Adrenal gland (tissue), 12 donors: ENCODE data around the gene ERVFRD-1. TPM values are rescaled to one million over a fixed set of nuclear protein-coding genes. Genes with fewer than 3 reads are reported as not detected.

Source experiments
- DNase-seq, 7 donors: peaks; one replicate each; pipeline ENCODE4 v3.0.0-alpha.2; 2019 to 2020
- H3K27ac ChIP-seq, 5 donors: fragments of 200-600 bp; sonication (generic) in 4 of 5; 1 replicate in 3 of 5; 2 replicates in 2 of 5; pipeline versions ENCODE4 v1.5.1 to v1.8.0; 2016 to 2020; ENCODE audit warnings: mild to moderate bottlenecking in 1 of 5
- H3K27me3 ChIP-seq: fragments of 200-600 bp; 2 replicates; pipeline ENCODE4 v1.8.0; 2021
- H3K36me3 ChIP-seq, 2 donors: fragments of 200-600 bp; replicated peaks in 1 of 2; 1 replicate in 1 of 2; 2 replicates in 1 of 2; pipeline versions ENCODE4 v1.5.1 to v1.8.0; 2018 to 2022
- H3K4me1 ChIP-seq, 2 donors: fragments of 200-600 bp; replicated peaks in 1 of 2; 1 replicate in 1 of 2; 2 replicates in 1 of 2; pipeline versions ENCODE4 v1.5.1 to v1.8.0; 2018 to 2021
- H3K4me3 ChIP-seq, 4 donors: fragments of 200-600 bp; sonication (generic) in 3 of 4; one replicate each; pipeline ENCODE4 v1.5.1; 2016 to 2018
- H3K9me3 ChIP-seq, 3 donors: fragments of 200-600 bp; sonication (generic) in 1 of 3; replicated peaks in 1 of 3; 1 replicate in 2 of 3; 2 replicates in 1 of 3; pipeline versions ENCODE4 v1.5.1 to v1.8.0; 2016 to 2021
- POLR2A ChIP-seq, 2 donors: fragments of 450-650 bp; IDR thresholded peaks; one replicate each; pipeline ENCODE4 v1.6.1; 2017; ENCODE audit warnings: antibody characterized with exemption in 2 of 2, mild to moderate bottlenecking in 2 of 2, moderate library complexity in 1 of 2
- WGBS, 4 donors: extraction: QIAGEN DNeasy Blood & Tissue Kit in 2 of 4; methylation state at CpG; one replicate each; pipeline versions ENCODE4 v1.1.5 to v1.1.7; 2013 to 2017; 5-methylcytosine and 5-hydroxymethylcytosine counted together
- intact Hi-C, 2 donors: fragments of 100-400 bp; cut with DNase I; formaldehyde crosslinking; loops; one replicate each; pipeline versions ENCODE4 v1.14.1 to v1.15.0; 2022 to 2023
- polyA plus RNA-seq, 3 donors: library from polyadenylated mRNA; stranded (reverse); fragments of 200-250 nt in 2 of 3; fragments of 350-450 nt in 1 of 3; fragmentation: Illumina TruSeq in 1 of 3; extraction: RNeasy Lipid Tissue Mini Kit (QIAGEN cat#74804) in 1 of 3; gene quantifications; one replicate each; pipeline ENCODE4 v1.2.3, GENCODE V29; 2013 to 2014
- total RNA-seq, 9 donors: library from RNA; depleted of rRNA in 4 of 9; stranded (reverse); fragments of >200 nt in 4 of 9; fragments of 120-200 nt in 1 of 9; fragmentation: NEBNext Ultra II Directional in 1 of 9; extraction: Animal tissue kit (Norgen Biotek cat#: 25700) in 1 of 9; gene quantifications; one replicate each; pipeline versions ENCODE4 v1.1.0 to v1.2.4, GENCODE V29; 2013 to 2023
- TF ChIP-seq, protein P1 (sequence below), 6 experiments: fragments of 450-650 bp in 4 of 6; fragments of 200-600 bp in 2 of 6; sonication (generic) in 1 of 6; IDR thresholded peaks; 1 replicate in 5 of 6; 2 replicates in 1 of 6; pipeline versions ENCODE4 v1.5.1 to v1.8.0; 2016 to 2021; ENCODE audit warnings: antibody characterized with exemption in 6 of 6, mild to moderate bottlenecking in 2 of 6, moderate library complexity in 1 of 6
- donor health status: healthy with polysubstance abuse.
- donor health status: Bipolar disorder and iron deficiency.
- donor health status: DM: yes; HTN: yes; CAD: no.
- donor health status: DM: no; HTN: no; CAD: no.
- donor health status: DM: no; HTN: no; CAD: no.
- donor health status: DM: yes; HTN: yes; CAD: no.

The ERVFRD-1 gene
- total and polyA plus RNA-seq, 12 donors: 0.07 to 1.7 (median 0.75) TPM; not detected in 1

DNA sequence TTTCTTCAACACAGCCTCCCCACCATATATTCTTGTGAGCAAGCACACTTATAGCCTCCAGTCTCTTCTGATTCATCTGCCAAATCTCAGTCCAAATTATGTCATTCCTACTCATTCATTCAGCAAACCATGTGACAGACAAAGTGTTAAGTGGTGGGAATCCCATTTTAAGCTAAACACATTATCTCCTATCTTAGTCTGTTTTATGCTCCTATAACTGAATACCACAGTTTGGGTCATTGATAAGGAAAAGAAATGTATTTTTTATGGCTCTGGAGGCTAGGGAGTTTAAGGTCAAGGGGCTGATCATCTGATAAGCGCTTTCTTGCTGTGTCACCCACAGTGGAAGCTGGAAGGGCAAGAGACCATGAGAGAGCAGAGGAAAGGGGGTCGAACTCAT is 41.8 kb downstream of the ERVFRD-1 start:
- H3K9me3 ChIP-seq: no peaks in the 10 kb centered on the region
- 40 to 64% (median 46%) methylated on average over 2 of the region's 2 CpGs for WGBS, 4 donors
- no peak overlapping the region for H3K4me3 ChIP-seq
- H3K4me1 ChIP-seq: no peaks in the 10 kb centered on the region
- no peaks in the 10 kb centered on the region for H3K36me3 ChIP-seq
- no peaks in the 10 kb centered on the region for H3K27me3 ChIP-seq
- intact Hi-C loops: loop anchor here (5.0 kb wide), 3 partner anchors 112 to 587 kb away; no protein-coding TSS in a partner anchor
- DNase-seq: no peak
- no peak overlapping the region for H3K27ac ChIP-seq
- TF ChIP-seq, protein P1, sequence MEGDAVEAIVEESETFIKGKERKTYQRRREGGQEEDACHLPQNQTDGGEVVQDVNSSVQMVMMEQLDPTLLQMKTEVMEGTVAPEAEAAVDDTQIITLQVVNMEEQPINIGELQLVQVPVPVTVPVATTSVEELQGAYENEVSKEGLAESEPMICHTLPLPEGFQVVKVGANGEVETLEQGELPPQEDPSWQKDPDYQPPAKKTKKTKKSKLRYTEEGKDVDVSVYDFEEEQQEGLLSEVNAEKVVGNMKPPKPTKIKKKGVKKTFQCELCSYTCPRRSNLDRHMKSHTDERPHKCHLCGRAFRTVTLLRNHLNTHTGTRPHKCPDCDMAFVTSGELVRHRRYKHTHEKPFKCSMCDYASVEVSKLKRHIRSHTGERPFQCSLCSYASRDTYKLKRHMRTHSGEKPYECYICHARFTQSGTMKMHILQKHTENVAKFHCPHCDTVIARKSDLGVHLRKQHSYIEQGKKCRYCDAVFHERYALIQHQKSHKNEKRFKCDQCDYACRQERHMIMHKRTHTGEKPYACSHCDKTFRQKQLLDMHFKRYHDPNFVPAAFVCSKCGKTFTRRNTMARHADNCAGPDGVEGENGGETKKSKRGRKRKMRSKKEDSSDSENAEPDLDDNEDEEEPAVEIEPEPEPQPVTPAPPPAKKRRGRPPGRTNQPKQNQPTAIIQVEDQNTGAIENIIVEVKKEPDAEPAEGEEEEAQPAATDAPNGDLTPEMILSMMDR (IDR thresholded peaks at IDR 0.05): no peak
- TF ChIP-seq POLR2A (IDR thresholded peaks at IDR 0.05): no peak

GRCh38 chr6:11067348-11067747 is 44.2 kb downstream of the ERVFRD-1 start:
- intact Hi-C loops: loop anchor here (5.0 kb wide), 3 partner anchors 110 to 585 kb away; no protein-coding TSS in a partner anchor

DNA sequence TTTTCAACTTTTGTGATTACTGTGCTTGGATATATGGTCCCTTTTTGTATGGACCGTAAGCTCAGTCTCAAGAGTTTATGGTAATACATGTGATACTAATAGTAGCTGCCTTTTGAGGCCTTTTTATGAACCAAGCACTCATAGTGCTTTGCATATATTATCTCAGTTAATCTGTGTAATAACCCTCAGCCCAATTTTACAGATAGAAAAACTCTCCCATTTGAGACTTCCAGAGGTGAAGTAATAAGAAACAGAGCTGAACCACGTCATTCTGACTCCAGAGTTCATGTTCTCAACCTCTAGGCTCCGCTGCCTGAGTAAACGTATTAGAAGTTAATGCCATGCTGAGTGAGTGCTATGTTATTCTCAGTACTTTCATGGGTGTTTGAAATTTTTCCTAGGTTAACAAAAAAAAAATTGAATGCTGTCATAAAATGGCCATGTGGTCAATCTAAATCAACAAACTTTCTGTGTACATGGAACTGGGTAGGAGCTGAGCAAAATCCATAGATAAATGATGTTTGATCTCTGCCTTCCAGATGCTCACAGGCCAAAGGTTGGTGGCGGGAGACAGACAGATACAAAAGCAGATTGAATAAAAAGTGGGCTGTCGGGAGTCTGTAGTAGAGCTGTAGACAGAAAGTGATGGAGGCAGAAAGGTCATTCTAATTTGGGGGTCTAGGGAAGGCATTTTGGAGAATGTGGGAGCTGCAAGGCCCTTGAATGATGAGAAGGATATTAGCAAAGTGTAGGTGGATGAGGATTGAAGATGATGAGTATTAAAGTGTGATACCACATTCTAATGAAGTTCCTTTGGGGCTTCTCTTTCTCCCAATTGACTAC is 44.8 kb downstream of the ERVFRD-1 start:
- Histone ChIP-seq H3K27ac (no peak overlapping the region), H3K9me3 (no peaks in the 10 kb centered on the region), H3K27me3 (no peaks in the 10 kb centered on the region), H3K4me1 (no peaks in the 10 kb centered on the region), H3K4me3 (no peak overlapping the region), H3K36me3 (no peaks in the 10 kb centered on the region)
- intact Hi-C loops: loop anchor here (5.0 kb wide), 3 partner anchors 109 to 584 kb away; no protein-coding TSS in a partner anchor
- TF ChIP-seq, protein P1 (IDR thresholded peaks at IDR 0.05): no peak
- TF ChIP-seq POLR2A (IDR thresholded peaks at IDR 0.05): no peak
- WGBS, 4 donors: 88 to 92% (median 90%) methylated on average over 6 of the region's 6 CpGs
- DNase-seq: no peak

More at GRCh38 chr6:11067348-11067747, 44.2 kb downstream of the ERVFRD-1 start:
- DNase-seq: no peak
- Histone ChIP-seq H3K9me3 (no peaks in the 10 kb centered on the region), H3K4me3 (no peak overlapping the region), H3K27ac (no peak overlapping the region), H3K4me1 (no peaks in the 10 kb centered on the region), H3K36me3 (no peaks in the 10 kb centered on the region), H3K27me3 (no peaks in the 10 kb centered on the region)
- TF ChIP-seq, protein P1 (IDR thresholded peaks at IDR 0.05): no peak
- WGBS, 4 donors: 43 to 59% (median 51%) methylated on average over 2 of the region's 2 CpGs

DNA sequence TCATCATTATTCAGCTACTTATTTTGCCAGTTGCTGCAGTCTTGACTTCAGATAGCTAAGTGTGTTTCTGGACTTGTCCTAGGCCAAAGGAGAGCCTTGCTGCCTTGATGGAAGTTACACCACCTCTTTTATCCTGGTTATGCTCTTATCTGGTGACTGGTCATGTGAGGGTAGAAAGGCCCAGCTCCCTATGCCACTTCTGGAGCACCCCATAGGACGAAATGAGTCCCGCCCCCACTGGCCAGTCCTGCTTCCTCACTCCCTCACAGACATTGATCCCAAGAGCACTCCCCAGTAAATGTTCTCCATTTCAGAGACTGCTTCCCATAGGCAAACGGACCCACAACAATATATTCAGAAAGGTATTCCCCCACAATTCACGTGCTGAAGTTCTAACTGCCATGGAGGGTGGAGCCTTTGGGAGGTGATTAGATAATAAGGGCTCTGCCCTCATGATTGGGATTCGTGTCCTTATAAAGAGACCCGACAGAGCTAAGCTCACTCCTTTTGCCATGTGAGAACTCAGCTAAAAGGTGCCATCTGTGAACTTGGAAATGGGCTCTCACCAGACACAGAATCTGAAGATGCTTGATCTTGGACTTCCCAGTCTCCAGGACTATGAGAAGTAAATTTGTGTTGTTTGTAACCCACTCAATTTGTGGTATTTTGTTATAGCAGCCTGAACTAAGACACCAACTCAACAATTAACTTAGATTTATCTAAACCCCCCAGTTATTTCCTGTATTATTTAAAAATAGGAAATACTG is 45.9 kb downstream of the ERVFRD-1 start:
- intact Hi-C loops: loop anchor here (5.0 kb wide), 3 partner anchors 108 to 583 kb away; no protein-coding TSS in a partner anchor
- Histone ChIP-seq H3K9me3 (no peaks in the 10 kb centered on the region), H3K4me1 (no peaks in the 10 kb centered on the region), H3K27ac (no peak overlapping the region), H3K36me3 (no peaks in the 10 kb centered on the region), H3K4me3 (no peak overlapping the region), H3K27me3 (no peaks in the 10 kb centered on the region)
- TF ChIP-seq POLR2A (IDR thresholded peaks at IDR 0.05): no peak
- TF ChIP-seq, protein P1 (IDR thresholded peaks at IDR 0.05): no peak
- 84 to 89% (median 87%) methylated on average over 6 of the region's 6 CpGs for WGBS, 4 donors
- no peak for DNase-seq
